ENCODE measurements around the gene HDAC9.
"Not testable (repeated sequence)": the region's sequence is repeated elsewhere in the genome, so short reads cannot be mapped to it uniquely, and the experiment has no call there.

Gene HDAC9

DNA sequence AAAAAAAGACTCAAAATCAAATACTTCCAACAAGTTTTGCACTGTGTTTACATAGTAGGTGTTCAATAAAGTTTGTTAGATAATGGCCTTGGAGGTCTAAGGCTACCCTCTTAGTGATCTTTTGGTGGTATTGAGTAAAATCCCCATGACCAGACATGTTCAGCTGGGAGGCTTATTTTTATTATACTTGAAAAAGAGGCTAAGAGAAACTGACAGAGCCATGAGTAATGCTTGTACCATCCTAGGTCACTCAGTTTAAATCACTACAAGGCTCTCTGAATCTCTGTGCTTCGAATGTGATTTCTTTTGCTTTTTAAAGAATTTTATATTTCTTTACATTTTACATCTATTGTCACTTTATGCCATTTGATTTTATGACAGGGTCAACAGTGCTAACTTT, 531.3 kb downstream of the HDAC9 start:
- no peak overlapping the region for H3K4me2 ChIP-seq (ENCODE audit: low read length, poor library complexity, severe bottlenecking)

GRCh38 chr7:19030281-19030680, 534.7 kb downstream of the HDAC9 start:
- H3K18ac ChIP-seq (ENCODE audit: low read depth in 1 of 2, low read length in 2 of 2) = no peak overlapping the region
- no peak overlapping the region for H3K4ac ChIP-seq (ENCODE audit: low read depth in 1 of 2, low read length in 2 of 2)
- no peaks in the 10 kb centered on the region for H3K36me3 ChIP-seq (ENCODE audit: control insufficient read depth in 1 of 2, insufficient read depth in 2 of 2, low read depth in 1 of 2, low read length in 2 of 2)
- H2BK15ac ChIP-seq (ENCODE audit: low read depth, poor library complexity, severe bottlenecking) = no peak overlapping the region
- H2BK12ac ChIP-seq (ENCODE audit: low read length in 2 of 2) = no peak overlapping the region
- H2AK5ac ChIP-seq (ENCODE audit: low read length, severe bottlenecking) = no peak overlapping the region
- H2BK120ac ChIP-seq (ENCODE audit: low read depth, low read length) = no peak overlapping the region
- no peak overlapping the region for H3K4me2 ChIP-seq (ENCODE audit: low read length, poor library complexity, severe bottlenecking)
- DNase-seq = no peak
- WGBS = 71% methylated on average over 1 of the region's 2 CpGs
- no peaks in the 10 kb centered on the region for H3K9me3 ChIP-seq (ENCODE audit: control insufficient read depth, low read length)
- no peak overlapping the region for H4K91ac ChIP-seq (ENCODE audit: low read length)
- no peak overlapping the region for H4K8ac ChIP-seq (ENCODE audit: low read length)
- H2BK5ac ChIP-seq (ENCODE audit: low read depth, low read length, poor library complexity, severe bottlenecking) = no peak overlapping the region
- no peak overlapping the region for H2AFZ ChIP-seq (ENCODE audit: low read depth, low read length)
- H3K4me3 ChIP-seq (ENCODE audit: insufficient read depth in 1 of 2, low read depth in 1 of 2, low read length in 2 of 2) = no peak overlapping the region
- no peaks in the 10 kb centered on the region for H3K4me1 ChIP-seq (ENCODE audit: control insufficient read depth, insufficient read depth, low read depth, low read length)
- no peaks in the 10 kb centered on the region for H3K79me1 ChIP-seq (replicated peaks; ENCODE audit: low read length, poor library complexity, severe bottlenecking)
- H3K9ac ChIP-seq (ENCODE audit: low read length) = peak overlapping the region; percentile 36
- H3K23ac ChIP-seq (ENCODE audit: low read length in 2 of 2) = no peak overlapping the region
- no peak overlapping the region for H3K27ac ChIP-seq (ENCODE audit: low read length, poor library complexity, severe bottlenecking)
- H3K14ac ChIP-seq (ENCODE audit: low read length in 2 of 2) = no peak overlapping the region
- H3K27me3 ChIP-seq (ENCODE audit: control insufficient read depth in 1 of 2, insufficient read depth in 1 of 2, low read length in 2 of 2) = no peaks in the 10 kb centered on the region

More for the DNA sequence above, 531.3 kb downstream of the HDAC9 start:
- no CpG with 5 or more reads among the region's 1 CpG for WGBS
- no peak overlapping the region for H2AK5ac ChIP-seq (ENCODE audit: low read length, severe bottlenecking)
- no peak overlapping the region for H2BK15ac ChIP-seq (ENCODE audit: low read depth, poor library complexity, severe bottlenecking)
- peaks cover 0 to 5% of the 10 kb centered on the region in 2 experiments for H3K36me3 ChIP-seq (ENCODE audit: control insufficient read depth in 1 of 2, insufficient read depth in 2 of 2, low read depth in 1 of 2, low read length in 2 of 2)
- no peak overlapping the region for H3K18ac ChIP-seq (ENCODE audit: low read depth in 1 of 2, low read length in 2 of 2)
- no peak overlapping the region for H3K4ac ChIP-seq (ENCODE audit: low read depth in 1 of 2, low read length in 2 of 2)
- no peak overlapping the region for H2BK5ac ChIP-seq (ENCODE audit: low read depth, low read length, poor library complexity, severe bottlenecking)
- peak; percentile 15 for DNase-seq
- no peak overlapping the region for H3K4me3 ChIP-seq (ENCODE audit: insufficient read depth in 1 of 2, low read depth in 1 of 2, low read length in 2 of 2)
- no peaks in the 10 kb centered on the region for H3K9me3 ChIP-seq (ENCODE audit: control insufficient read depth, low read length)
- no peak overlapping the region for H4K8ac ChIP-seq (ENCODE audit: low read length)
- H3K79me1 ChIP-seq (replicated peaks; ENCODE audit: low read length, poor library complexity, severe bottlenecking) = no peaks in the 10 kb centered on the region
- no peak overlapping the region for H2BK12ac ChIP-seq (ENCODE audit: low read length in 2 of 2)
- no peak overlapping the region for H3K14ac ChIP-seq (ENCODE audit: low read length in 2 of 2)
- no peaks in the 10 kb centered on the region for H3K27me3 ChIP-seq (ENCODE audit: control insufficient read depth in 1 of 2, insufficient read depth in 1 of 2, low read length in 2 of 2)
- no peak overlapping the region for H2AFZ ChIP-seq (ENCODE audit: low read depth, low read length)
- H2BK120ac ChIP-seq (ENCODE audit: low read depth, low read length) = no peak overlapping the region
- H3K27ac ChIP-seq (ENCODE audit: low read length, poor library complexity, severe bottlenecking) = peak overlapping the region; percentile 11
- no peak overlapping the region for H3K23ac ChIP-seq (ENCODE audit: low read length in 2 of 2)
- peaks cover 2% of the 10 kb centered on the region for H3K4me1 ChIP-seq (ENCODE audit: control insufficient read depth, insufficient read depth, low read depth, low read length)
- no peak overlapping the region for H4K91ac ChIP-seq (ENCODE audit: low read length)
- peak overlapping the region; percentile 42 for H3K9ac ChIP-seq (ENCODE audit: low read length)

GRCh38 chr7:19032942-19033341, 537.4 kb downstream of the HDAC9 start:
- H4K91ac ChIP-seq (ENCODE audit: low read length); H2BK15ac ChIP-seq (ENCODE audit: low read depth, poor library complexity, severe bottlenecking); H3K4me3 ChIP-seq (ENCODE audit: insufficient read depth in 1 of 2, low read depth in 1 of 2, low read length in 2 of 2); H3K18ac ChIP-seq (ENCODE audit: low read depth in 1 of 2, low read length in 2 of 2); H3K9me3 ChIP-seq (ENCODE audit: control insufficient read depth, low read length); H2AK5ac ChIP-seq (ENCODE audit: low read length, severe bottlenecking); DNase-seq; H2AFZ ChIP-seq (ENCODE audit: low read depth, low read length); H3K14ac ChIP-seq (ENCODE audit: low read length in 2 of 2); H4K8ac ChIP-seq (ENCODE audit: low read length); H3K27ac ChIP-seq (ENCODE audit: low read length, poor library complexity, severe bottlenecking); H3K4ac ChIP-seq (ENCODE audit: low read depth in 1 of 2, low read length in 2 of 2); H3K9ac ChIP-seq (ENCODE audit: low read length); H3K4me1 ChIP-seq (ENCODE audit: control insufficient read depth, insufficient read depth, low read depth, low read length); H3K79me1 ChIP-seq (replicated peaks; ENCODE audit: low read length, poor library complexity, severe bottlenecking); H3K23ac ChIP-seq (ENCODE audit: low read length in 2 of 2); H2BK120ac ChIP-seq (ENCODE audit: low read depth, low read length); H2BK5ac ChIP-seq (ENCODE audit: low read depth, low read length, poor library complexity, severe bottlenecking); H3K4me2 ChIP-seq (ENCODE audit: low read length, poor library complexity, severe bottlenecking); H3K36me3 ChIP-seq (ENCODE audit: control insufficient read depth in 1 of 2, insufficient read depth in 2 of 2, low read depth in 1 of 2, low read length in 2 of 2); H2BK12ac ChIP-seq (ENCODE audit: low read length in 2 of 2); H3K27me3 ChIP-seq (ENCODE audit: control insufficient read depth in 1 of 2, insufficient read depth in 1 of 2, low read length in 2 of 2): not testable (repeated sequence)
- 100% methylated on average over 3 of the region's 3 CpGs for WGBS

DNA sequence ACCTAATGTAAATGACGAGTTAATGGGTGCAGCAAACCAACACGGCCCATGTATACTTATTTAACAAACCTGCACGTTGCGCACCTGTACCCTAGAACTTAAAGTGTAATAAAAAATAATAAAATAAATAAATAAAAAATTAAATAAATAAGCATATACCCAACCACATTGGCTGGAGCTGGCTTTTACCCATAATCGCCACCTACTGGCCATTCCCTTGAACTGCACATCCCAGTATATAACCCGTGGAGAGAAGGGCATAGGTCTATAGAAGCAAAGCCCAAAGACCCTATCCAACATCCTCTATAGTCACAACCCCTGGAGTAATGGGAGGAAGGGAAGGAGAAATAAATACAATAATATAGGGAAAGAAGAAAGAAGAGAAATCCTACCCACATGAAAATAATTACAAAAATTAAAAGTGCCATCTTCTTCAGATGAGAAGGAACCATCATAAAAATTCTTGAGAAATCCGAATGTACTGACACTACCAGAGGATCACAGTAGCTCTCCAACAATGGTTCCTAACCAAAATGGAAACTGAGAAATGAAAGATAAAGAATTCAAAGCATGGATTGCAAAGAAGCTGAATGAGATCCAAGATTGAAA, 556.3 kb downstream of the HDAC9 start:
- no peak overlapping the region for H3K23ac ChIP-seq (ENCODE audit: low read length in 2 of 2)
- H3K4me2 ChIP-seq (ENCODE audit: low read length, poor library complexity, severe bottlenecking) = no peak overlapping the region
- no peaks in the 10 kb centered on the region for H3K79me1 ChIP-seq (replicated peaks; ENCODE audit: low read length, poor library complexity, severe bottlenecking)
- no peak overlapping the region for H3K27ac ChIP-seq (ENCODE audit: low read length, poor library complexity, severe bottlenecking)
- H2BK120ac ChIP-seq (ENCODE audit: low read depth, low read length) = no peak overlapping the region
- H3K14ac ChIP-seq (ENCODE audit: low read length in 2 of 2) = no peak overlapping the region
- no peak overlapping the region for H2BK5ac ChIP-seq (ENCODE audit: low read depth, low read length, poor library complexity, severe bottlenecking)
- WGBS = 67% methylated on average over 3 of the region's 7 CpGs
- H3K4ac ChIP-seq (ENCODE audit: low read depth in 1 of 2, low read length in 2 of 2) = no peak overlapping the region
- no peaks in the 10 kb centered on the region for H3K27me3 ChIP-seq (ENCODE audit: control insufficient read depth in 1 of 2, insufficient read depth in 1 of 2, low read length in 2 of 2)
- peak; percentile 38 for DNase-seq
- no peak overlapping the region for H4K91ac ChIP-seq (ENCODE audit: low read length)
- H2BK15ac ChIP-seq (ENCODE audit: low read depth, poor library complexity, severe bottlenecking) = no peak overlapping the region
- H2AFZ ChIP-seq (ENCODE audit: low read depth, low read length) = no peak overlapping the region
- no peak overlapping the region for H3K18ac ChIP-seq (ENCODE audit: low read depth in 1 of 2, low read length in 2 of 2)
- H3K36me3 ChIP-seq (ENCODE audit: control insufficient read depth in 1 of 2, insufficient read depth in 2 of 2, low read depth in 1 of 2, low read length in 2 of 2) = peaks cover 0 to 26% of the 10 kb centered on the region in 2 experiments
- H3K9me3 ChIP-seq (ENCODE audit: control insufficient read depth, low read length) = peaks cover 4% of the 10 kb centered on the region
- H2AK5ac ChIP-seq (ENCODE audit: low read length, severe bottlenecking) = no peak overlapping the region
- no peak overlapping the region for H4K8ac ChIP-seq (ENCODE audit: low read length)
- H3K9ac ChIP-seq (ENCODE audit: low read length) = no peak overlapping the region
- H2BK12ac ChIP-seq (ENCODE audit: low read length in 2 of 2) = no peak overlapping the region
- no peak overlapping the region for H3K4me3 ChIP-seq (ENCODE audit: insufficient read depth in 1 of 2, low read depth in 1 of 2, low read length in 2 of 2)
- no peaks in the 10 kb centered on the region for H3K4me1 ChIP-seq (ENCODE audit: control insufficient read depth, insufficient read depth, low read depth, low read length)
